T-helper 17 cell (primary cell): ENCODE measurements around the gene TRAPPC2L. TPM values are rescaled to one million over a fixed set of nuclear protein-coding genes. Genes with fewer than 3 reads are reported as not detected.

Source experiments
- ATAC-seq: fragments of 150-1000 bp; cut with Tn5 transposase; 2 replicates; pipeline ENCODE4 v1.10.0; 2021; ENCODE audit warnings: mild to moderate bottlenecking, moderate library complexity
- DNase-seq, 3 donors: peaks; one replicate each; pipeline versions ENCODE4 v3.0.0 to v3.0.0-alpha.2; 2020 to 2021
- H3K9me3 ChIP-seq: one replicate; pipeline ENCODE4 v1.7.0; 2013; ENCODE audit warnings: low read length, mild to moderate bottlenecking; ENCODE audit not compliant: control insufficient read depth, poor library complexity, severe bottlenecking
- H3K27ac Mint-ChIP-seq: one replicate; pipeline ENCODE4 v1.8.0; 2022; ENCODE audit warnings: mild to moderate bottlenecking, moderate library complexity, mixed read lengths
- H3K27me3 Mint-ChIP-seq: one replicate; pipeline ENCODE4 v1.8.0; 2022; ENCODE audit warnings: mixed read lengths
- H3K36me3 Mint-ChIP-seq: one replicate; pipeline ENCODE4 v1.8.0; 2022; ENCODE audit warnings: low read depth, mixed read lengths
- H3K4me1 Mint-ChIP-seq: one replicate; pipeline ENCODE4 v1.8.0; 2022; ENCODE audit warnings: mild to moderate bottlenecking, mixed read lengths
- H3K4me3 Mint-ChIP-seq: one replicate; pipeline ENCODE4 v1.8.0; 2022; ENCODE audit warnings: mild to moderate bottlenecking, moderate library complexity, mixed read lengths
- total RNA-seq, 4 donors: library from RNA in 2 of 4; stranded (reverse) in 2 of 4; gene quantifications; one replicate each; pipeline ENCODE4 v1.2.3 and lab custom pipeline; 2022 to 2026

TRAPPC2L gene
- total RNA-seq, 2 donors from 2014 or later, result 33.5 to 43.0 TPM

DNA sequence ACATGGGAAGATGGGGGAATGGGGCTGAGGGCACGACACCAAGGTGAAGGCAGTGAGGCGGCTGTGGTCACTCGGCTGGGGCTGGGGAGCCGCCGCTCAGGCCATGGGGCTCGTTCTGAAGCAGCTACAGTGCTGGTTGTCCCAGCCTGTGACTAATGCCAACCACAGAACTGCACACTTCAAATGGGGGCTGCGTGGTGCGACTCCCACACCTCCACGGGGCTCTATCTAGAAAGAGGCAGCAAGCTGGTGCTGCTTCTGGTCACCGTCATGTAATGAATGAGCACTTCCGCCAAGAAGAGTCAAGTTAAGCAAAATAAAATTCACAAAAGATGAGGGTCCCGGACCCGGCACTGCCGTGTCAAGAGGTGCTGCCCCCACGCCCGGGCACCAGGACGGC lies 20.1 kb upstream of the TRAPPC2L start:
- Mint-ChIP-seq H3K36me3 (no peaks in the 10 kb centered on the region), H3K4me1 (no peaks in the 10 kb centered on the region), H3K27me3 (no peaks in the 10 kb centered on the region), H3K27ac (no peak overlapping the region), H3K4me3 (no peak overlapping the region)
- ATAC-seq (no peak), DNase-seq (no peak)
- no peaks in the 10 kb centered on the region for H3K9me3 ChIP-seq

- no peak for DNase-seq
- Mint-ChIP-seq H3K27ac (no peak overlapping the region), H3K4me3 (no peak overlapping the region), H3K4me1 (no peaks in the 10 kb centered on the region), H3K27me3 (no peaks in the 10 kb centered on the region), H3K36me3 (no peaks in the 10 kb centered on the region)
- ATAC-seq, result no peak
- no peaks in the 10 kb centered on the region for H3K9me3 ChIP-seq
These were observed 19.1 kb upstream of the TRAPPC2L start for GRCh38 chr16:88837806-88838205.

DNA sequence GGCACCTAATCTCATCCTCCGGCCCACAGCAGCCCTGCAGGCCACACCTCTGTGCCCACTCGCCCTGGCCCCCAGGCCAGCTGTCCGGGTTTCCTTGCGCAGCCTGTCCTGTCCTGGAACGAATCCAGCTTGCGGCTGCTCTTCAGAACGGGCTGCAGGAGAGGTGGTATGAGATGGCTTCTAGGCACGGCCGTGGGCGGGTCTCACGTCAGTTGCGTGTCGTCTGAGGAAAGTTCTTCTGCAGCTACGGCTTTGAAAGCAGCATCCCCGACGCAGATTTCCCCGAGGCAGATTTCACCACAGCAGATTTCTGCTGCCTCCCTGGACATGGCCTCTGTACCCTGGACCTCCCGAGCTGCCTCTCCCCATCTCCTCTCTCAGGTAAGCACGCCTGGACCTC lies 18.4 kb upstream of the TRAPPC2L start:
- H3K27me3 Mint-ChIP-seq, result no peaks in the 10 kb centered on the region
- no peaks in the 10 kb centered on the region for H3K9me3 ChIP-seq
- H3K4me3 Mint-ChIP-seq, result peak overlapping the region; percentile 41
- DNase-seq, result no peak
- no peaks in the 10 kb centered on the region for H3K4me1 Mint-ChIP-seq
- H3K36me3 Mint-ChIP-seq, result no peaks in the 10 kb centered on the region
- no peak overlapping the region for H3K27ac Mint-ChIP-seq
- no peak for ATAC-seq

DNA sequence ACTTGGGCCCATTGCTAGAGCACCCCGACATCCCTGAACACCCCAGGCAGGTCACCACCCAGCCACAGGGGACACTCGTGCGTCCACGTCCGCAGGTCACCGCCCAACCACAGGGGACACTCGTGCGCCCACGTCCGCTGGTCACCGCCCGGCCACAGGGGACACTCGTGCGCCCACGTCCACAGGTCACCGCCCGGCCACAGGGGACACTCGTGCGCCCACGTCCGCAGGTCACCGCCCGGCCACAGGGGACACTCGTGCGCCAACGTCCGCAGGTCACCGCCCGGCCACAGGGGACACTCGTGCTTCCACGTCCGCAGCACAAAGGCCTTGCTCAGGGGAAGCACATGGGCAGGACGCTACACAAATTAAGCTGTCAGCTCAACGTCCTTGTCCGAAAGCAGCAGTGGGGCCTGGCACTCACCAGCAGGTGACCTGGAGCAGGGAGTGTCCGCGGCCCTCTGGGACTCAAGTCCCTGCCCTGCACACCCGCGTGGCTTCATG lies 17.8 kb upstream of the TRAPPC2L start:
- no peaks in the 10 kb centered on the region for H3K4me1 Mint-ChIP-seq
- no peaks in the 10 kb centered on the region for H3K36me3 Mint-ChIP-seq

GRCh38 chr16:88839745-88840599 lies 17.0 kb upstream of the TRAPPC2L start:
- H3K9me3 ChIP-seq, result no peaks in the 10 kb centered on the region
- no peak overlapping the region for H3K27ac Mint-ChIP-seq
- DNase-seq (no peak), ATAC-seq (no peak)
- no peaks in the 10 kb centered on the region for H3K27me3 Mint-ChIP-seq
- no peak overlapping the region for H3K4me3 Mint-ChIP-seq
- H3K4me1 Mint-ChIP-seq, result peaks cover 2% of the 10 kb centered on the region
- H3K36me3 Mint-ChIP-seq, result no peaks in the 10 kb centered on the region

More for the DNA sequence above, 17.8 kb upstream of the TRAPPC2L start:
- H3K27ac Mint-ChIP-seq, result no peak overlapping the region
- no peaks in the 10 kb centered on the region for H3K9me3 ChIP-seq
- ATAC-seq (no peak), DNase-seq (no peak)
- H3K4me3 Mint-ChIP-seq, result peak overlapping the region; percentile 41
- no peaks in the 10 kb centered on the region for H3K27me3 Mint-ChIP-seq

GRCh38 chr16:88840600-88841215 lies 16.2 kb upstream of the TRAPPC2L start:
- H3K4me3 Mint-ChIP-seq, result no peak overlapping the region
- H3K36me3 Mint-ChIP-seq, result no peaks in the 10 kb centered on the region
- ATAC-seq (no peak), DNase-seq (no peak)
- H3K9me3 ChIP-seq, result no peaks in the 10 kb centered on the region
- H3K27ac Mint-ChIP-seq, result no peak overlapping the region
- H3K27me3 Mint-ChIP-seq, result no peaks in the 10 kb centered on the region
- peaks cover 2% of the 10 kb centered on the region for H3K4me1 Mint-ChIP-seq

DNA sequence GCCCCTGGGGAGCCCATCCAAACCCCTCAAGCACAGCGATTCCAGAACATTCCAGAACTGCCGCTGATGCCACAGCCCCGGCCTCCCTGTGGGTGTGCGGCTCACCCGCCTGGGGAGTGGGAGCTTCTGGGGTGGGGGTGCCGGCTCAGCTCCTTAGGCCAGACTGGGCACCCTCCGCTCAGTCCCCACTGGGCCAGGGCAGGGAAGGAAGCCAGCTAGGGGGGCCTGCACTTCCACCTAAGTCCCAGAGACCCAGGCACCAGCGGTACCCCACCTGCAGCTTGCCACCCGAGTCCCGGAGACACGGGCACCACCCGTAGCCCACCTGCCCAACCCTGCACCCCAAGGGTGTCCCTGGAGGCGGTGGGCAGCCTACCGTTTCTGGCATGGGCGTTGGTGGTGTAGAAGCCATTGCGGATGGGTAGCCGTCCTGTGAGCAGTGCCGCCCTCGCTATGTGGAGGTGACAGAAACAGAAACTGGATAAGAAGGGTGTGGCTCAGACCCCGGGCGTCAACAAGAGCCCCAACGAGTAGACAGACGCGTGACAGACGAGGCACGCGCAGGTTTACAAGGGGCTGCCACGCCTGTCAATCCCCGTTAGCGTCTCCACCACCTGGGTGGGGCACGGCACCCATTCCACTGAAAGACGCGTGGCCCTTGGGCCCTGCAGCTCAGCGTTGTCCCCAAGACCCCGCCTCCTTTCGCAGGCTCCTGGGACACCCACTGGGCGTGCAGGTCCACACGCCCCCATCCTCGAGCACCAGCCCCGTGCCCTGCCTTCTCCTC lies 15.2 kb upstream of the TRAPPC2L start:
- H3K36me3 Mint-ChIP-seq, result no peaks in the 10 kb centered on the region
- no peaks in the 10 kb centered on the region for H3K27me3 Mint-ChIP-seq
- H3K9me3 ChIP-seq, result no peaks in the 10 kb centered on the region
- no peak overlapping the region for H3K27ac Mint-ChIP-seq
- DNase-seq (no peak), ATAC-seq (no peak)
- H3K4me1 Mint-ChIP-seq, result peaks cover 2% of the 10 kb centered on the region
- no peak overlapping the region for H3K4me3 Mint-ChIP-seq

DNA sequence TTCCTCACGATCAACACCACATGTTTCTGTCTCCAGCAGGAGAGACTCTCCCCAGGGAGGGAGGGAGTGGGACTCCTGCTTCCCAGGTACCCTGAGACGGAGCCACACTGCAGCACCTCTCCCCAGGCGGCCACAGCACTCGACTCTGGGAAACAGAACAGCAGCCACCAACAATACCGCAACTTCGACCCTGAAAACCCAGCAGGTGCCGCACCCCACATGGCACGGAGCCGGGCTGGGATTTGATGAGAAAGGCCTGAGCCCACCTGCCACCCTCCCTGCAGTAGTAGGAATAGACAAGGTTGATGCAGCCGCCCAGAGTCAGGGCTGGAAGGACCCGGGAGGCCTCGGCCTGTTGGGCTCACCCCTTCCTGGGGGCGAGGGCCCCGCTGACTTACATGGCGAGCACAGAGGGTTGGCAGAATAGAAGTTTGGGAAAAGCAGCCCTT lies 14.6 kb upstream of the TRAPPC2L start:
- DNase-seq, result no peak
- ATAC-seq, result no peak
- Mint-ChIP-seq H3K4me1 (peaks cover 2% of the 10 kb centered on the region), H3K27me3 (no peaks in the 10 kb centered on the region), H3K36me3 (no peaks in the 10 kb centered on the region), H3K27ac (no peak overlapping the region), H3K4me3 (no peak overlapping the region)
- H3K9me3 ChIP-seq, result no peaks in the 10 kb centered on the region

GRCh38 chr16:88842806-88843205 lies 14.1 kb upstream of the TRAPPC2L start:
- Mint-ChIP-seq H3K36me3 (no peaks in the 10 kb centered on the region), H3K27me3 (no peaks in the 10 kb centered on the region), H3K4me3 (no peak overlapping the region), H3K27ac (no peak overlapping the region), H3K4me1 (peaks cover 2% of the 10 kb centered on the region)
- no peaks in the 10 kb centered on the region for H3K9me3 ChIP-seq
- no peak for ATAC-seq
- no peak for DNase-seq

- no peak for ATAC-seq
- no peak overlapping the region for H3K27ac Mint-ChIP-seq
These were observed 13.7 kb upstream of the TRAPPC2L start for GRCh38 chr16:88843256-88843655.

DNA sequence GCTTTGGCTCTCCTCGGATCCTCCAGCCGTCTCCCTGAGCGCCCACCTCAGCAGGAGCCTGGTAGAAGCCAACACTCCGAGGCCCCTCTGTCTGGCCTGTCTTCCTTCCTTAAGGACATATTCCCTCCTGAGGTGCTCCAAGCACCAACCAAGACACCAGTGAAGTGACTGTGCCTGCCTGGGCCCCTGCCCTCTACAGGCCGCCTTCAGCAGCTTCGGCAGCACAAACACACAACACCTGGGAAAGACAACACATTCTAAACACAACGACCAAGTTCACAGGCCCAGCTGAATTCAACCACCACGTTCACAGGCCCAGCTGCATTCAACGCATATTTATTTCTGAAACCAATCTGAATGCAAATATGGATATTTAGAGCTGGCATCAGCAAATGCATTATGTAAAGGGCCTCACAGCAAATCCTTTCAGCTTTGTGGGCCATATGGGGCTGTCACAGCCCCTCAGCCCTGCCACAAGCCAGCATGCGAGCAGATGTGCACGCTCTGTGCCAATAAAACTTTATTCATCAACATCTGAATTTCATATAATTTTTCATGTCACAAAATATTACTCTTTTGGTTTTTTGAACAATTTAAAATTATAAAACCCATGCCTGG lies 12.4 kb upstream of the TRAPPC2L start:
- no peak for ATAC-seq
- no peak for DNase-seq
- Mint-ChIP-seq H3K4me3 (no peak overlapping the region), H3K27ac (no peak overlapping the region), H3K36me3 (no peaks in the 10 kb centered on the region), H3K4me1 (peaks cover 2% of the 10 kb centered on the region), H3K27me3 (no peaks in the 10 kb centered on the region)
- H3K9me3 ChIP-seq, result no peaks in the 10 kb centered on the region

More at GRCh38 chr16:88843256-88843655, 13.7 kb upstream of the TRAPPC2L start:
- Mint-ChIP-seq H3K36me3 (no peaks in the 10 kb centered on the region), H3K4me1 (peaks cover 2% of the 10 kb centered on the region), H3K4me3 (no peak overlapping the region), H3K27me3 (no peaks in the 10 kb centered on the region)
- H3K9me3 ChIP-seq, result no peaks in the 10 kb centered on the region
- DNase-seq, result no peak

DNA sequence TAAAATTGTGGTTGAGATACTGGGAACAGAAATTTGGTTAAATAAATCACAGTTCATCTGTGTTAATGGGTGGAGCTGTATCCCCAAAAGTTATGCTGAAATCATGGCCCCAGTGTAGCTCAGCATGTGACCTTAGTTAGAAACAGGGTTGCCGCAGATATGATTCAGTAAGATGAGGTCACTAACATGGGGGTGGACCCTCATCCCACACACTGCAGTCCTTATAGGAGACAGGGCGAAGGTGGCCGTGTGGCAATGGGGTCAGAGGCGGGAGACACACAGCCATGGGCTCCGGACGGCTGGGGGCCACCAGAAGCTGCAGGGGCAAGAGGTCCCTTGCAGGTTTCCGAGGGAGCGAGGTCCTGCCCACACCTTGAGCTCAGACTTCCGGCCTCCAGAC lies 10.8 kb upstream of the TRAPPC2L start:
- Mint-ChIP-seq H3K27ac (no peak overlapping the region), H3K4me3 (no peak overlapping the region), H3K36me3 (no peaks in the 10 kb centered on the region), H3K27me3 (no peaks in the 10 kb centered on the region), H3K4me1 (peaks cover 2% of the 10 kb centered on the region)
- no peak for ATAC-seq
- no peaks in the 10 kb centered on the region for H3K9me3 ChIP-seq
- no peak for DNase-seq

DNA sequence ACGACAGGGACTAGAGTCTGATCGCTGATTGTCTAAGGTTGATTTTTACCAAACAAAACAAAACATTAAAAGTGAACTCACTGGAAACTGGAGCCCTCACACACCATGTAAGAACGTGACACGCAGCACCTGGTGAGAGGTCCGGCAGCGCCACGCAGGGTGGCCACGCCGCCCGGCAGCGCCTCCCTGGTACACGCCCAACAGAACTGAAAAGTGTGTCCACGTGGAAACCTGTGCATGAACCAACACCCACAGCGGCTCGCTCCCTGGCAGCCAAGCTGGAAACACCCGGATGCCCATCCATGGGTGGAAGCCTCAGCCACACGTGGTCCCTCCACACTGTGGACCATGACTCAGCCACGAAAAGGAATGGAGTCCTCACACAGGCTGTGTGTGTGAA lies 9.3 kb upstream of the TRAPPC2L start:
- DNase-seq (no peak), ATAC-seq (no peak)
- H3K27me3 Mint-ChIP-seq, result no peaks in the 10 kb centered on the region
- no peaks in the 10 kb centered on the region for H3K9me3 ChIP-seq
- H3K27ac Mint-ChIP-seq, result no peak overlapping the region
- H3K4me3 Mint-ChIP-seq, result no peak overlapping the region
- no peaks in the 10 kb centered on the region for H3K36me3 Mint-ChIP-seq
- peaks cover 4% of the 10 kb centered on the region for H3K4me1 Mint-ChIP-seq
